Ovary (tissue), 9 donors: ENCODE results near the gene TENM4. TPM values are rescaled to one million over a fixed set of nuclear protein-coding genes. Genes with fewer than 3 reads are reported as not detected.

Experiments used
- DNase-seq, 5 donors: peaks; one replicate each; pipeline ENCODE4 v3.0.0-alpha.2; 2019 to 2020
- H3K27ac ChIP-seq, 2 donors: fragments of 200-600 bp; one replicate each; pipeline versions ENCODE4 v1.5.1 to v1.8.0; 2019 to 2022
- H3K27me3 ChIP-seq: fragments of 200-600 bp; one replicate; pipeline ENCODE4 v1.8.0; 2022
- H3K36me3 ChIP-seq: fragments of 200-600 bp; sonication (generic); one replicate; pipeline ENCODE4 v1.5.1; 2019
- H3K4me1 ChIP-seq: one replicate; pipeline ENCODE4 v1.8.1; 2013; ENCODE audit warnings: mild to moderate bottlenecking, moderate library complexity; ENCODE audit not compliant: insufficient read depth
- H3K4me3 ChIP-seq: fragments of 200-600 bp; sonication (generic); one replicate; pipeline ENCODE4 v1.5.1; 2017
- H3K9me3 ChIP-seq, 2 donors: fragments of 200-600 bp in 1 of 2; sonication (generic) in 1 of 2; one replicate each; pipeline versions ENCODE4 v1.5.1 to v1.8.1; 2013 to 2019; ENCODE audit warnings: mild to moderate bottlenecking in 1 of 2, moderate library complexity in 1 of 2
- CTCF ChIP-seq, 3 donors: fragments of 450-650 bp in 2 of 3; fragments of 200-600 bp in 1 of 3; IDR thresholded peaks; one replicate each; pipeline versions ENCODE4 v1.5.1 to v1.8.0; 2016 to 2022; ENCODE audit warnings: antibody characterized with exemption in 3 of 3, mild to moderate bottlenecking in 1 of 3
- EP300 ChIP-seq: sonication (generic); formaldehyde crosslinking; IDR thresholded peaks from one replicate; pipeline ENCODE4 v1.6.1; 2017; ENCODE audit warnings: antibody characterized with exemption
- POLR2A ChIP-seq: fragments of 450-650 bp; IDR thresholded peaks from one replicate; pipeline ENCODE4 v1.6.1; 2017; ENCODE audit warnings: antibody characterized with exemption, mild to moderate bottlenecking, moderate library complexity
- WGBS, 3 donors: extraction: QIAGEN DNeasy Blood & Tissue Kit in 1 of 3; methylation state at CpG; one replicate each; pipeline versions ENCODE4 v1.1.5 to v1.1.7; 2013 to 2017; 5-methylcytosine and 5-hydroxymethylcytosine counted together
- intact Hi-C, 4 donors: fragments of 100-400 bp; cut with DNase I; formaldehyde crosslinking; loops; one replicate each; pipeline versions ENCODE4 v1.11.0 to v1.15.1; 2022 to 2023
- polyA plus RNA-seq, 2 donors: library from polyadenylated mRNA; stranded (reverse); fragments of 200-250 nt in 1 of 2; fragments of 350-450 nt in 1 of 2; fragmentation: Illumina TruSeq in 1 of 2; extraction: RNeasy Lipid Tissue Mini Kit (QIAGEN cat#74804) in 1 of 2; gene quantifications; one replicate each; pipeline ENCODE4 v1.2.3, GENCODE V29; 2013 to 2014
- total RNA-seq, 7 donors: library from RNA; depleted of rRNA in 2 of 7; stranded (reverse); fragments of >200 nt in 2 of 7; fragmentation: NEBNext Ultra II Directional in 3 of 7; extraction: Animal tissue kit (Norgen Biotek cat#: 25700) in 3 of 7; gene quantifications; one replicate each; pipeline versions ENCODE4 v1.1.0 to v1.2.4, GENCODE V29; 2016 to 2023
- donor health status: DM: no; HTN: no; CAD: no; lungs with moderate emphysema.
- donor health status: DM: no; HTN: no; CAD: no.
- donor health status: Bipolar disorder and iron deficiency.
- donor health status: DM: yes; HTN: yes; CAD: no.
- donor health status: DM: no; HTN: no; CAD: no.
- donor health status: DM: yes; HTN: yes; CAD: no.

TENM4 gene
- total and polyA plus RNA-seq, 9 donors, result 11.0 to 206 (median 107) TPM

DNA sequence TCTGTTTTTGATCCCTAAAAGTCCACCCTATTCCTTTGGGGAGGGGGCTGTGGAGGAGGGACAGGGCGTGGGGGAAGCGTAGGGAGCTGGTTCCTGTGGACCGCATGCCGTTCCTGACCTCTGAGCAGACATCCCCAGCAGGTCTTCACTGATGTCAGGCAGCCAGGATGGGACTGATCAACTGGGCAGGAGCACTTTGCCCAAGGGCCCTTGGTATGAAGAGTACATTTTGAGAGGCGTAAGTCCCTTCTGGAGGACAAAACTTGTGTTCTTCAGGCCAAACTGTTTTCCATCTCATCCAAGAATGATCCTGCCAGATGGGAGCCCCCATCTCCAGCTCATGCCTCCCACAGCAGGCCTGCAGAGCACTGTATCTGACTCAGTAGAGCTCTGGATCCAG is 785.3 kb downstream of the TENM4 start:
- DNase-seq, result no peak
- Histone ChIP-seq H3K9me3 (no peaks in the 10 kb centered on the region), H3K36me3 (no peaks in the 10 kb centered on the region), H3K4me1 (no peaks in the 10 kb centered on the region), H3K27me3 (no peaks in the 10 kb centered on the region), H3K27ac (no peak overlapping the region), H3K4me3 (no peak overlapping the region)
- WGBS, 3 donors, result 88 to 97% (median 96%) methylated on average over 5 of the region's 5 CpGs
- intact Hi-C loops, result loop anchor here in 1 of 4 donors (10.0 kb wide), 1 partner anchor 849 kb away; no protein-coding TSS in a partner anchor
- TF ChIP-seq EP300 (no peak), CTCF (IDR thresholded peaks at IDR 0.05) (no peak), POLR2A (no peak)

GRCh38 chr11:78654866-78655265 is 786.0 kb downstream of the TENM4 start:
- Histone ChIP-seq H3K27ac (no peak overlapping the region), H3K27me3 (no peaks in the 10 kb centered on the region), H3K9me3 (no peaks in the 10 kb centered on the region), H3K4me1 (no peaks in the 10 kb centered on the region), H3K36me3 (no peaks in the 10 kb centered on the region), H3K4me3 (no peak overlapping the region)
- intact Hi-C loops, result loop anchor here in 1 of 4 donors (10.0 kb wide), 1 partner anchor 850 kb away; no protein-coding TSS in a partner anchor
- no peak for DNase-seq
- TF ChIP-seq POLR2A (no peak), CTCF (IDR thresholded peaks at IDR 0.05) (no peak), EP300 (no peak)
- WGBS, 3 donors, result 90 to 93% (median 90%) methylated on average over 4 to 5 of the region's 5 CpGs

DNA sequence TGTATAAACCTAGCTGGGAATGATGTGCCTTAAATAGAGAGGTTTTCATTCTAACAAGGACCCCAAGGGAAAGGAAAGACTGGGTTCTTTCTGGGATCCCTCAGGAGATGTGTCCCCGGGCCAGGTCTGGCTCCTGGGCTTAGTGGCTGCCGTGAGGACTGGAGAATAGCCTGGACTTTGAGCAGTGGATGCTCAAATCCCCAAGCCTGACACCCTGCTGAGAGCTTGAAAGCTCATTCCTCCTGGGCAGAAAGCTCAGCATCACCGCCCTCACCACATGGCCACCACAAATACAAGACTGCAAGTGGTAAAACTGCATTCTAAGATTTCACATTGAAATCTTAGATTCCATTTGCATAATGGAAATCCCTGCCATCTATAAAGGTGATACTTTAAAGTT is 786.8 kb downstream of the TENM4 start:
- intact Hi-C loops, result loop anchor here in 1 of 4 donors (10.0 kb wide), 1 partner anchor 851 kb away; no protein-coding TSS in a partner anchor
- H3K36me3 ChIP-seq, result no peaks in the 10 kb centered on the region
- no peak overlapping the region for H3K4me3 ChIP-seq
- H3K9me3 ChIP-seq, result no peaks in the 10 kb centered on the region
- TF ChIP-seq CTCF (IDR thresholded peaks at IDR 0.05) (no peak), EP300 (no peak), POLR2A (no peak)
- no peaks in the 10 kb centered on the region for H3K4me1 ChIP-seq
- 48 to 79% (median 54%) methylated on average over 3 of the region's 3 CpGs for WGBS, 3 donors
- H3K27me3 ChIP-seq, result no peaks in the 10 kb centered on the region
- no peak for DNase-seq
- no peak overlapping the region for H3K27ac ChIP-seq

DNA sequence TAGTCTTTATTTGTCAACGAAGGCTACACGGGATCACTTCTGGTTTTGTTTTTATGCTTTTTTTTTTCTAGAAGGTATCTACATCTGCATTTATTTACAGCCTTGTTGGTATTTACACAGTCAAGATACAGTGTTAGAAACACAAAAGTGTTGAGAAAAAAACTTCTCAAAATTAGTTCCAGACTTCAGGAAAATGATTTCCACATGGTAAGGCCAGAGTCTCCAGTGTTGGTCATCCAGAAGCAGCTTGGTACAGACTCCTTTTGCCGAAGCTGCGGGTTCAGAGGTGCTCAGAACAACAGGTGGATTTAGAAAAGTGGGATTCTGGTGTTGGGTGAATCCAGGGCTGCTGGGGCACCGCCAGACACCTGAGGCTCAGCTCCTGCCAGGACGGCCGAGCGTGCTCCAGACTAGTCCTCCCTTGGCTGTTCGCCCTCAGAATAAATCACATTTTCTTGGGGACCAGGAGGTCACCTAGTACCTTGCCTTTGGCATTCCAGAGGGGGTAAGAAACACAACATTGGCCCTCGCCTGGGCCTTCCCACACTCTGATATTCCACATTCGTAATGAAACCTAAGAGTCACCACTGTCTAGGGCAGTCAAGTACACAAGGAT is 787.4 kb downstream of the TENM4 start:
- Histone ChIP-seq H3K27me3 (no peaks in the 10 kb centered on the region), H3K4me3 (no peak overlapping the region), H3K9me3 (no peaks in the 10 kb centered on the region), H3K4me1 (no peaks in the 10 kb centered on the region), H3K27ac (no peak overlapping the region), H3K36me3 (no peaks in the 10 kb centered on the region)
- DNase-seq, result no peak
- intact Hi-C loops, result loop anchor here in 1 of 4 donors (10.0 kb wide), 1 partner anchor 851 kb away; no protein-coding TSS in a partner anchor
- WGBS, 3 donors, result 85 to 86% (median 86%) methylated on average over 11 of the region's 11 CpGs
- TF ChIP-seq POLR2A (no peak), EP300 (no peak), CTCF (IDR thresholded peaks at IDR 0.05) (no peak)
